ENCODE data around the gene SH2D2A.

SH2D2A gene

DNA sequence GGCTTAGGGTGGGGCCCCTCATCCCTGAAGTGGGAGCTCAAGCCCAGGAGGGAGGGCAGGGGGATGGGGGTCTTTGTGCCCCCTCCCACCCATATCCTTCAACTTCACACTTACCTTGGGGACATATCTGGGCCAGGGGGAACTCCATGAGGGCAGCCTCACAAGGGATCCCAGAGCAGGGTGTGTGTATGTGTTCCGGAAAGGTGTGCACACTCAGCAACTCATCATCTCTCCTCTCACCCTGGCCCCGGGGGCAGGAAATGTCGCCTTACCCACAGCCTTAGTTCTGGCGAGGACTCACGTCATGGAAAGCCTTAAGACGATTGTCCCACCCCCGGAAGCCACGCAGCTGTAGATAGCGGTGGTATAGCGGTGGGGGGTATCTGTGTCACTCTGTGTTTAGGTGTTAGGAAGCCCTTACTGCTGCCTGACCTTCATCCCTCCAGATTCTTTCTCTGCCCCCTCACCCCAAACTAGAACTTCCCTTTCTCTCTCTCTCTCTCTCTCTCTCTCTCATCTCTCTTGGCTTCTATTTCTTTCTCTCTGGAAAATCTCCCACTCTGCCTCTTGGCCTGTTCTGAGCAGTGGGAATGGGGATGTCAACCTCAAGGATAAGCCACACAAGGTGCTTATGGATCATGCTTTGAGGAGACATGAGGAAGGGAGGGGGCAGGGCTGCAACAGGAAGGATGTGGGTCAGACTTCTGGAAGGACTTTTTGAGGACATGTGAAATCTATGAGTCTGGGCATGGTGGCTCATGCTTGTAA, at the start of gene SH2D2A:
Gene SH2D2A, minus strand, starts transcription at position 288 of the 768 bp plus-strand sequence. Its CDS starts 140 bp downstream, at position 148.
- DNase-seq (ENCODE audit: low read depth in 2 of 3, low spot score in 1 of 3): peak; percentile 87 to 91 (median 88)

DNA sequence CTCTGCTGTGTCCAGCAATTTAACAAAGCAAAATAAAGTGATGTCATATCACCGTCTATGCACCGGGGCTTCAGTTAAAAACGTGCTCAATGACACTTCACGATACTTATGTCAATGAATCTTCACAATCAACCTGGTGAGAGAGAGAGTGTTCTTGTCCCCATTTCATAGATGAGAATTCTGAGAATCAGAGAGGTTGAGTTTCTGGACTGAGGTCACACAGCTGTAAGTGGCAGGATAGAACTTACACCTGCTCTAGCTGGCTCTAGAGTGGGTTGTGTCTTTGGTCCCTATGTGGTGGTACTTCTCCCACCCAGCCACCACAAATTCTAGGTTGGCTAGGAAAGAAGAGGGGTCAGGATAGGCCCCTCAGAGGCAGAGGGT, 49.2 kb upstream of the SH2D2A start:
- DNase-seq (ENCODE audit: low read depth in 2 of 3, low spot score in 1 of 3): no peak

DNA sequence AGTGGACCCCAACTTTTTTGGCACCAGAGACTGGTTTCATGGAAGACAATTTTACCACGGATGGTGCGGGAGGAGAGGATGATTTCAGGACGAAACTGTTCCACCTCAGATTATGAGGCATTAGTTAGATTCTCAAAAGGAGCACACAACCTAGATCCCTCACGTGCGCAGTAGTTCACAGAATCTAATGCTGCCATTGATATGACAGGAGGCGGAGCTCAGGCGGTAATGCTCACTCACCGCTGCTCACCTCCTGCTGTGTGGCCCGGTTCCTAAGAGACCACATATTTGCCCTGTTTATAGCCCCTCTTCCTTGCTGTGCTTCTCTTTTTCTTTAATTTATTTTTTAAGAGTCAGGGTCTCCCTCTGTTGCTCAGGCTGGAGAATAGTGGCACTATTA, 48.6 kb upstream of the SH2D2A start:
- DNase-seq (ENCODE audit: low read depth in 2 of 3, low spot score in 1 of 3): no peak

- DNase-seq (ENCODE audit: low read depth in 2 of 3, low spot score in 1 of 3): no peak
Measured at GRCh38 chr1:156864796-156865195, 48.1 kb upstream of the SH2D2A start.

- no peak for DNase-seq (ENCODE audit: low read depth in 2 of 3, low spot score in 1 of 3)
Measured at GRCh38 chr1:156863631-156864030, 47.0 kb upstream of the SH2D2A start.

GRCh38 chr1:156862997-156863599, 46.5 kb upstream of the SH2D2A start:
- no peak for DNase-seq (ENCODE audit: low read depth in 2 of 3, low spot score in 1 of 3)

DNA sequence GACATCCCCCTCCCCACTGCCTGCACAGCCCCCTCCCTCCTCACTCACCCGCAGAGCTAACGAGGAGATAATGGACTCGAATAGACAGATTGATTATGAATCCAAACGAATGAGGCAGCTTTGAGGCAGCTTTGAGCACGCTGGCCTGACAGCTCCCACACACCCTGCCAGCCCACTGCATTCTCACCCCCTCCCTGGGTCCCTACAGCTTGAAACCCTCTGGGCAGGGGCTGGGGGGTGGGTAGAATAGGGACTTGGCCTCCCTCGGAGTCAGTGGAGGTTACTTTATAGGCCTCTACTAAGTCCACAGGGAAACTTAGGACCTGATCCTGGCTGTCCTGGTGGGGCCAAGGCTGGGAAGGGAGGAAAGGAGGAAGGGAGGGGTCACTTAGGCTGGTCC, 45.9 kb upstream of the SH2D2A start:
- no peak for DNase-seq (ENCODE audit: low read depth in 2 of 3, low spot score in 1 of 3)

DNA sequence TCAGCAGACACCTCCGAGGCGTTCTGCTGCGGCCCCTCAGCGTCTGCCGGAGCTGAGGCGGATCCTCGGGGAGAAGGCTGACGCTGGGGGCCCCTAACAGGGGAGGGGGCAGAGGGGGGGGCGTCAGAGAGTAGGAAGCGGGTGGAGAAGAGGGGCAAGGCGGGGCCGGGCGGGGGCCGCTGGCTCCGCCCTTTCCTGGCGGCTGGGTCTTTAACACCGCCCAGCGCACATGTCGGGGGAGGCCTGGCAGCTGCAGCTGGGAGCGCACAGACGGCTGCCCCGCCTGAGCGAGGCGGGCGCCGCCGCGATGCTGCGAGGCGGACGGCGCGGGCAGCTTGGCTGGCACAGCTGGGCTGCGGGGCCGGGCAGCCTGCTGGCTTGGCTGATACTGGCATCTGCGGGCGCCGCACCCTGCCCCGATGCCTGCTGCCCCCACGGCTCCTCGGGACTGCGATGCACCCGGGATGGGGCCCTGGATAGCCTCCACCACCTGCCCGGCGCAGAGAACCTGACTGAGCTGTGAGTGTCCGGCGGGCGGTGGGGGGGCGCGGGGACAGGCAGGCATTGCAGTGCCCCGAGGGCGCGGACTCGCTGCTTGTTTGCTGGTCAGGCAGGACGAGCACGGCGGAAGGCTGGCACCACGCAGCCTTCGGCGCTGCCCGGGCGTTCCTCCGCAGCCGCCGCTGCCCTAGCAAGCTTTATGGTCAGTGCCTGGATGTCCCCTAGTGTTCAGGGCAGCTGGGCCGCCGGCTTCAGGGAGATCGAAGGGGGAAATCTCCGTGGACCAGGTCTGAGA, 44.2 kb upstream of the SH2D2A start, which contains the start of gene NTRK1:
Gene NTRK1, plus strand, starts transcription at position 238 of the 796 bp plus-strand sequence. Its CDS starts 70 bp downstream, at position 308.
- no peak for DNase-seq (ENCODE audit: low read depth in 2 of 3, low spot score in 1 of 3)

DNA sequence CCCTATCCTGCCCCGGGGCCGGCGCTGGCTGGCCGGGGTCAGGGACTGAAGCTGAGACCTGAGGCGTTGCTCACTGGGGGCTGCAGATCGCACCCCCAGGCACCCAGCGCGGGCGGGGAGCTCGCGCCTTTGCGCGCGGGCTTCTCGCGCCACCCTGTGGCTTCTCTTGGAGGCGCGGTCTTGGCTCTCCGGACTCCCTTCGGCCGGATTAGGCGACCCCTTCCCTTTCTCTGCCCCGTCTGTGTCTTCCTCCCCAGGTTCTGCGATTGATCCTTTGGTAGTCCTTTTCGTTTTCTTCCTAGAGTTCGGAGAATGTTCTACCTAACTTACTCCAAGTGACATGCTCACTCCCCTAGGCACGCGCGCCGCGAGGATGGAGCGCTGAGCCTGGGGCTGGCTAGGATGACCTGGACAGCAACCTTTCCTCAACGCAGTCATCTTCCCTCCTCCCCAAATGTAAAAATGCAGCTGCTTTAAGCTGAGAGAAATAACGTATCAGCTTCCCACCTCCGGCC, 43.5 kb upstream of the SH2D2A start:
- peak in 2 of 3 donors; percentile 40 to 43 for DNase-seq (ENCODE audit: low read depth in 2 of 3, low spot score in 1 of 3)

DNA sequence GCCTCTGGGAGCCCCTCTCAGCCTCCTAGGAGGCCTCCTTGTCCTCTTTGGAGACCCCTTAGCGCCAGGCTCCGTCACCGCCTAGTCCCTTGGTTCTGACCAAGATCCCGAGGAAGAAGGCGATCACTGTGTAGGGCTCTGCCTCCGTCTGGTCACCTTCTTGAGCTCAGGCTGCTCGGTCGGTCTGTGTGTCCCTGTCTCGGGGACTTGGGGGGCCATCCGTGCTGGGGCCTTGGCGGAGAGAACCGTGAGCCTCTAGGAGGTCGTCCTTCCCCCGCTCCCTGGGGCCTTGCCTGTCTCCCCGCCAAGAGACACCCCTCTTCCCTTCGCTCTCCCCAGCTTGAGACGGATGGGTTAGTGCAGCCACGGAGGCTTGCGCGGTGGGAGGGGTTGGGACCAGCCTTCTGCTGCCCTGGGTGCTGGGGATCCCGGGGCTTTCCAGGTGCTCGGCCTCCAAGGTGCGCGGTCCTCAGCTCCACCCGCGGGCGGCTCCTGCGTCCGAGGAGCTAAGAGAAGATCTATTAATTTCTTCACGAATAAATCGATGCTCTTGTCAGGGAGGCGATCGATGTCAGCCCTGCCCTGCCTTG, 43.0 kb upstream of the SH2D2A start:
- DNase-seq (ENCODE audit: low read depth in 2 of 3, low spot score in 1 of 3): no peak

DNA sequence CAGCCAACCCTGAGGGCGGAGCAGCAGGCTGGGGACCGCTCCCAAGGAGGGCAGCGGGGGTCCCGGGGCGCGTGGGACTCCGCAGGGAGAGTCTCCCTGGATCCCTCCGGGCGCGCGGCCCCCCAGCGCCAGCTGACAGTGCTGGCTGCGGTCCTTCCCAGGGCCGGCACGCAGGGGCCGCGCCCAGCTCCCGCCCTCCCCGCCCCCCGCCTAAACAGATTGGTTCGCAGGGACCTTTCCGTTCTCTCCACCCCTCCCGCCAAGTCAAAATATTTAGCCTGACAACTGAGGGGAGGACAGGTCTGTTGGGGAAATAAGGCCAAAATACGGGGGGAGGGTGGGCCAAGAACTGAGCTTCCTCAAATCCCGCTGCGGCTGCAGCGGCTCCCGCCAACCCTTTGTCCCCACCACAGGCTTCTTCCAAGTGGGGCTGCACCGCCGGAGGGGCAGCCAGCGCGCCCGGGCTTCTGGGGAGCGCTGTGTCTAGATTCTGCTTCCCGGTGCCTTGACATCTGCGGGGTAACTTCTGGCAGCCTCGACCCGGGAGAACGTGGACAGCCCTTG, 42.4 kb upstream of the SH2D2A start, which contains the start of gene INSRR:
Gene INSRR, minus strand, starts transcription at position 159 of the 564 bp plus-strand sequence. CDS start 496 bp downstream, outside the sequence.
- no peak for DNase-seq (ENCODE audit: low read depth in 2 of 3, low spot score in 1 of 3)

DNA sequence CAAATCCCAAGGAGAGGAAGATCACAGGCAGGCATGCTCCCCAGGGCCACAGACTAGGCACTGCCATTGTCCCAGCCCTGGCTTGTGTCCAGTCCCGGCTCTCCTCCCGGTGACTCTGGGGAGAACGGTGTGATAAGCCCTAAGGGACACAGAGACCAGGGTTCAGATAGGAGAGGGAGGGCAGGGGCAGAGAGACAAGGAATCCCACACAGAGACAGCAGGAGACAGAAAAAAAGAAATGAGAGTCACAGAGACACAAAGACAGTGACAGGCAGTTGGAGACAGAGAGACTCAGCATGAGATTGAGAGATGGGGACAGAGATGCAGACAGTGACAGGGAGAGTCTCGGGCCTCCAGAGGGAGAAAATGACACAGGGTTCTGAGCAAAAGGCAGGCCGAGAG, 41.9 kb upstream of the SH2D2A start:
- DNase-seq (ENCODE audit: low read depth in 2 of 3, low spot score in 1 of 3): no peak

- no peak for DNase-seq (ENCODE audit: low read depth in 2 of 3, low spot score in 1 of 3)
Measured at GRCh38 chr1:156857532-156857931, 40.9 kb upstream of the SH2D2A start.

DNA sequence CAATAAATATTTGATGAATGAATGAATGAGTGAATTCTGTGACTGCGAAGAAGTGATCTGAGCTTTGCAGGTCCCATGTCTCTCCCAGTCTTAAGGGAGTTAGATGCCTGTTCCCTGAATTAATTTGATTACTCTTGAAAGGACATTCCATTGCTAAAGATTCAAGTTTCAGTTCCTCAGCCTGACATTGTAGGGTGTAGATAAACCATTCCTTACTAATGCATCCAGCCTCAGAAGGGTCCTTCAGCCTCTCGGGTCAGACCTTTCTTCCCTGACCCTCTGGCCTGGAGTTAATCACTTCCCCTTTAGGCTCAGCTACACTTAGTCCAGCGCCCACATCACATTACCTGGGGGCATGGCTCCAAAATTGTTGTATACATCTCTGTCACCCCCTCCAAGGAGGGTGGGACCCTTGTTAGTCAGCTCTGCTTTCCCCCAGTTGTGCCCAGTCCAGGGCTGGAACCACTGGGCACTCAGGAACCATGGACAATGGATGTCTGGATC, 39.7 kb upstream of the SH2D2A start:
- no peak for DNase-seq (ENCODE audit: low read depth in 2 of 3, low spot score in 1 of 3)

DNA sequence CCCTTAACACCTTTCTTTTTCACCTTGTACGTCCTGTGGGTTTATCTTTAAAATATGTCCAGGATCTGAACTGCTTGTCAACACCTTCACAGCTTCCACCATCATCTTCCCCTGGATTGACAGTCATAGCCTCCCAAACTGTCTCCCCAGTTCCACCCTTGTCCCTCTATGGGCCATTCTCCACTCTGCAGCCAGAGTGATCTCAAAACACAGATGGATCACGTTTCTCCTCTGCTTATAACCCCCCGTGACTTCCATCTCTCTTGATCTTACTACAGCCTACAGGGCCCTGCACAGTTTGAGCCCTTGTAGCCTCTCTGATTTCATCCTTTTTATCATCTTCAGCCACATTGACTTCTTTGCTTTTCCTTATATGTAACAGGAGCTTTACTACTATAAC, 38.0 kb upstream of the SH2D2A start:
- DNase-seq (ENCODE audit: low read depth in 2 of 3, low spot score in 1 of 3): no peak

DNA sequence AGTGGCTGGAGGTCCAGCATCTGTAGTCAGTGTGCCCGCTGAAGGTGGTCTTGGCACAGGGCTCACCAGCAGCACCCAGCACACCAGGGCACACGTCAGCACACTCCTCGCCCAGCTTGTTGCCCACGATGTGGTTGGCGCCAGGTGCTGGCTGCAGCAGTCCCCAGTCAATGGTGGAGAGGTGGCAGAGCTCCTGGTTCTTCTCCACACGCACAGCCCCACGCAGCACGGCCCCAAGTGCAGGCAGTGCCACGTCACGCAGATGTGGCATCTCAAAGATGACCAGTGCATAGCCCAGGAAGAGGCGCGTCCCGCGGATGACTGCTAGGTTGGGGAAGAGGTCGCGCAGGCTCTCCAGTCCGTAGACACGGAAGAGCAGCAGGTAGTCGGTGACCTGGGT, 37.1 kb upstream of the SH2D2A start:
- no peak for DNase-seq (ENCODE audit: low read depth in 2 of 3, low spot score in 1 of 3)

DNA sequence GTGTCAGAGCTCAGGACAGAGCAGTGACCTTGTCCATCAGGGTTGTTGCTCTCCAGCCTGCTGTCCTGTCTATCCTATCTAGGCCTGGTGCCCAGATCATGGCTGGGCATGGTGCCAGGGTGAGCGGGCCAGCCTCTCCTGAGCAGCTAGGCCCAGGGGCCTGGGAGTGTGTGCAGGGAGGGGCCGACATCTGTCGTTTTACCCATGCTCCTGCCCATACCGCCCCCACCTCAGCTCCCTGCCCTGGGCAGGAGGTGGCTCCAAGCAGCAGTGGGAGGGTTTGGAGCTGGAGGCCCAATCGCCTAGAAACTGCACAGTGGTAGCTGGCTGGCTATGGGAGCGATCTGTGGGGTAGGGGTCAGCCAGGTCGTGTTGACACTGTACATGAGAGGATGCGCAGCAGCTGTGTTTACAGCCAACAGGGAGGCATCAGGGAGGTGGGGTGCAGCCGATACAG, 35.8 kb upstream of the SH2D2A start:
- DNase-seq (ENCODE audit: low read depth in 2 of 3, low spot score in 1 of 3): no peak

DNA sequence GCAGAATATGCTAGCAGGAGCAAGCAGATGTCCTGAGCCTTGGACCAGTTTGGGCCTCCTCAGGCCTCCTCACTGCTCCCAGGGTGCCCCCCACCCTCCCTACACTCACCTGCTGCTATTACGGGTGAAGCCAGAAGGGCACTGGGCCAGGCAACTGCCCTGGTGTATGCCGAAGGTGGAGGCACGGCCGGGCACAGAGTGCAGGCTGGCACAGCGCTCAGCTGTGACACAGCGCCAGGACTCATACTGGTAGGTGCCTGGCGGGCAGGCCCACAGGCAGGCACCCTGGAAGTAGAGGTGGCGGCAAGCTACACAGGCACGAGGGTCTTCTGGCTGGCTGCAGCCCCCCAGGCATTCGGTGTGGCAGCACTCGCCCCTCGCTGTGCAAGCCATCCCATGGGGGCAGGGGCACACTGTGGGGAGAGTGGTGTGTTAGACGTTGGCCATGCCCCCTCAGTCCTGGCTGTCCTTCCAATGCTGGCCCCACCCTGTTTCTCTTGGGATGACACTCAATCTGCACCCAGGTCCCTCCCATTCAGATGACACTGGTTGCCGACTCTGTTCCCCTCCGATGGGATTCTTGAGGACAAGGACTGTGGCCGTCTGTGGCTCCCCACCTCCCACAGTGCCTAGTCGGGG, 35.2 kb upstream of the SH2D2A start:
- no peak for DNase-seq (ENCODE audit: low read depth in 2 of 3, low spot score in 1 of 3)

DNA sequence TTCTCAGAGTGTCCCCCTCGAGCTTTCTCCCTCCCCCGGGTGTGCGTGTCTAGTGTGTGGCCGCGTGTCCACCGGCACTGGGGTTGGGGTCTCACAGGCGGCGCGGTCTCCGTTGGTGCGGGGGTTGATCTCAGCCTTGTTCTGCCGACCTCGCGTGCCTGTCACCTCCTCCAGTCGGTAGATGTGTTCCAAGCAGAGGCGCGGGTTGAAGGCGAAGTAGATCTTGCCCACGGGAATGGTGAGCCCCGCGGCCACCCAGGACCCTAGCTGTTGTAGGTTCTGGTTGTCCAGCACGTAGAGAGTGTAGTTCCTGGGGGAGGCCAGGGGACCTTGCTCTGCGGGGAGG, 32.5 kb upstream of the SH2D2A start:
- DNase-seq (ENCODE audit: low read depth in 2 of 3, low spot score in 1 of 3): no peak
